ENCODE data around the gene TANC1. TPM values are rescaled to one million over a fixed set of nuclear protein-coding genes. Genes with fewer than 3 reads are reported as not detected.

TANC1 gene
- total and polyA plus RNA-seq, 2 experiments from 2014 or later = 8.2 to 12.1 TPM

DNA sequence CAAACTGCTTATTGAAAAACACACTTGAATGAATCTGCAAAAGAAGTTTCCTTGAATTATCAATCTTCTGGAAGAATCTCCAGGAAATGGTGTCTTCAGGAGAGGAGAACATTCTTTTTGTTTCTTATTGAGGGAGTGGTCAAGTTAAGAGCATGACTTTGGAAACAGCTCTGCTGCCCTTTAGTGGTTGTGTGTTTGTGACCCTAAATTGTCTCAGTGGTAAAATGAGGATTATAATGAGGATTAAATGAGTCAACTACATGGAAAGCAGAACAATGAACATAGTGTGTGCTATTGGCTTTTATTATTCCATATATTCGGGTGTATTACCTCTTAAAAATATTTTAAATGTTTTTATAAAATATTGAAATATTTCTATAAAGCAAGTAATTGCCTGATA lies 44.8 kb upstream of the TANC1 start:
- WGBS, 2 experiments (ENCODE audit: low coverage in 1 of 2, low lambda C conversion rate in 2 of 2, missing lambda C conversion rate in 2 of 2) = 52 to 65% methylated on average over 1 of the region's 1 CpG
- no peak for DNase-seq
- peak overlapping the region; percentile 42 for H2AFZ ChIP-seq
- H3K4me1 ChIP-seq (ENCODE audit: insufficient read depth) = peaks cover 19% of the 10 kb centered on the region
- no peaks in the 10 kb centered on the region for H3K79me2 ChIP-seq (ENCODE audit: insufficient read depth)
- H3F3A ChIP-seq (ENCODE audit: insufficient read depth) = no peaks in the 10 kb centered on the region
- no peaks in the 10 kb centered on the region for H3K27me3 ChIP-seq (replicated peaks; ENCODE audit: insufficient read depth)
- TF ChIP-seq EZH2 (IDR thresholded peaks at IDR 0.05; ENCODE audit: insufficient read depth, poor library complexity, severe bottlenecking) (no peak), EZH2phosphoT487 (IDR thresholded peaks at IDR 0.05; ENCODE audit: insufficient read depth, low read depth) (no peak)
- no peak overlapping the region for H3K4me3 ChIP-seq
- no peak overlapping the region for H3K9ac ChIP-seq
- no peaks in the 10 kb centered on the region for H3K9me3 ChIP-seq (ENCODE audit: low read depth)
- no peaks in the 10 kb centered on the region for H3K9me2 ChIP-seq (ENCODE audit: insufficient read depth)
- peak overlapping the region; percentile 32 for H3K4me2 ChIP-seq (ENCODE audit: unreplicated experiment)
- in situ Hi-C loops (cut with MboI) = no loop called here
- no peaks in the 10 kb centered on the region for H3K36me3 ChIP-seq (ENCODE audit: low read depth)
- no peak overlapping the region for H3K27ac ChIP-seq
- H4K20me1 ChIP-seq (ENCODE audit: insufficient read depth) = no peaks in the 10 kb centered on the region

DNA sequence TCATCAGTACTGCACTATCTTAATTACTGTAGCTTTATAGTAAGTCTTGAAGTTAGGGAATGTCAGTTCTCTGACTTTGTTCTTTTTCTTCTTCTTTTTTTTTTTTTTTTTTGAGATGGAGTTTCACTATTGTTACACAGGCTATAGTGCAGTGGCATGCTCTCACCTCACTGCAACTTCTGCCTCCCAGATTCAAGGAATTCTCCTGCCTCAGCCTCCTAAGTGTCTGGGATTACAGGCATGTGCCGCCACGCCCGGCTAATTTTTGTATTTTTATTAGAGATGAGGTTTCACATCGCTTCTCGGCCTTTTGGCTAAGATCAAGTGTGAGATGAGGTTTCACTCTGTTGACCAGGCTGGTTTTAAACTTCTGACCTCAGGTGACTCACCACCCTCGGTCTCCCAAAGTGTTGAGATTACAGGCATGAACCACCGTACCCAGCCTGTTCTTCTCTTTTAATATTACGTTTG lies 41.9 kb upstream of the TANC1 start:
- 60 to 62% methylated on average over 8 of the region's 8 CpGs for WGBS, 2 experiments (ENCODE audit: low coverage in 1 of 2, low lambda C conversion rate in 2 of 2, missing lambda C conversion rate in 2 of 2)
- in situ Hi-C loops (cut with MboI) = no loop called here
- Histone ChIP-seq H3K9me3 (ENCODE audit: low read depth) (no peaks in the 10 kb centered on the region), H3K27me3 (replicated peaks; ENCODE audit: insufficient read depth) (no peaks in the 10 kb centered on the region), H3K79me2 (ENCODE audit: insufficient read depth) (no peaks in the 10 kb centered on the region), H3K4me3 (no peak overlapping the region), H3K4me1 (ENCODE audit: insufficient read depth) (peaks cover 24% of the 10 kb centered on the region), H3K9ac (0 out of 2 replicates have a peak overlapping the region, but pooled peaks have one; percentile 3), H3K36me3 (ENCODE audit: low read depth) (no peaks in the 10 kb centered on the region), H3F3A (ENCODE audit: insufficient read depth) (no peaks in the 10 kb centered on the region), H3K27ac (no peak overlapping the region), H4K20me1 (ENCODE audit: insufficient read depth) (no peaks in the 10 kb centered on the region), H3K4me2 (ENCODE audit: unreplicated experiment) (peak overlapping the region; percentile 3), H3K9me2 (ENCODE audit: insufficient read depth) (no peaks in the 10 kb centered on the region), H2AFZ (no peak overlapping the region)
- TF ChIP-seq EZH2phosphoT487 (IDR thresholded peaks at IDR 0.05; ENCODE audit: insufficient read depth, low read depth) = no peak
- peak; percentile 67 for DNase-seq

GRCh38 chr2:158928515-158928914 lies 39.9 kb upstream of the TANC1 start:
- Histone ChIP-seq H3K9me3 (ENCODE audit: low read depth) (no peaks in the 10 kb centered on the region), H3K9me2 (ENCODE audit: insufficient read depth) (no peaks in the 10 kb centered on the region), H3K4me3 (no peak overlapping the region), H3K79me2 (ENCODE audit: insufficient read depth) (no peaks in the 10 kb centered on the region), H3K4me1 (ENCODE audit: insufficient read depth) (peaks cover 19% of the 10 kb centered on the region), H3K27ac (no peak overlapping the region), H3K27me3 (replicated peaks; ENCODE audit: insufficient read depth) (no peaks in the 10 kb centered on the region), H3K4me2 (ENCODE audit: unreplicated experiment) (no peak overlapping the region), H3K36me3 (ENCODE audit: low read depth) (no peaks in the 10 kb centered on the region), H3F3A (ENCODE audit: insufficient read depth) (no peaks in the 10 kb centered on the region), H4K20me1 (ENCODE audit: insufficient read depth) (no peaks in the 10 kb centered on the region), H2AFZ (no peak overlapping the region), H3K9ac (no peak overlapping the region)
- 91 to 92% methylated on average over 2 of the region's 2 CpGs for WGBS, 2 experiments (ENCODE audit: low coverage in 1 of 2, low lambda C conversion rate in 2 of 2, missing lambda C conversion rate in 2 of 2)
- no peak for DNase-seq
- no peak for TF ChIP-seq EZH2phosphoT487 (IDR thresholded peaks at IDR 0.05; ENCODE audit: insufficient read depth, low read depth)
- no peak for TF ChIP-seq EZH2 (IDR thresholded peaks at IDR 0.05; ENCODE audit: insufficient read depth, poor library complexity, severe bottlenecking)
- in situ Hi-C loops (cut with MboI) = no loop called here

- Histone ChIP-seq H3K36me3 (ENCODE audit: low read depth) (no peaks in the 10 kb centered on the region), H3K9me2 (ENCODE audit: insufficient read depth) (no peaks in the 10 kb centered on the region), H3K27ac (no peak overlapping the region), H3K4me2 (ENCODE audit: unreplicated experiment) (no peak overlapping the region), H3K4me3 (no peak overlapping the region), H3K79me2 (ENCODE audit: insufficient read depth) (no peaks in the 10 kb centered on the region), H4K20me1 (ENCODE audit: insufficient read depth) (no peaks in the 10 kb centered on the region), H3F3A (ENCODE audit: insufficient read depth) (no peaks in the 10 kb centered on the region), H3K4me1 (ENCODE audit: insufficient read depth) (peaks cover 18% of the 10 kb centered on the region), H2AFZ (no peak overlapping the region), H3K9ac (no peak overlapping the region), H3K9me3 (ENCODE audit: low read depth) (no peaks in the 10 kb centered on the region), H3K27me3 (replicated peaks; ENCODE audit: insufficient read depth) (no peaks in the 10 kb centered on the region)
- in situ Hi-C loops (cut with MboI) = no loop called here
- TF ChIP-seq EZH2phosphoT487 (IDR thresholded peaks at IDR 0.05; ENCODE audit: insufficient read depth, low read depth) (no peak), EZH2 (IDR thresholded peaks at IDR 0.05; ENCODE audit: insufficient read depth, poor library complexity, severe bottlenecking) (no peak)
- DNase-seq = no peak
Measured at GRCh38 chr2:158928965-158929364, 39.5 kb upstream of the TANC1 start.

DNA sequence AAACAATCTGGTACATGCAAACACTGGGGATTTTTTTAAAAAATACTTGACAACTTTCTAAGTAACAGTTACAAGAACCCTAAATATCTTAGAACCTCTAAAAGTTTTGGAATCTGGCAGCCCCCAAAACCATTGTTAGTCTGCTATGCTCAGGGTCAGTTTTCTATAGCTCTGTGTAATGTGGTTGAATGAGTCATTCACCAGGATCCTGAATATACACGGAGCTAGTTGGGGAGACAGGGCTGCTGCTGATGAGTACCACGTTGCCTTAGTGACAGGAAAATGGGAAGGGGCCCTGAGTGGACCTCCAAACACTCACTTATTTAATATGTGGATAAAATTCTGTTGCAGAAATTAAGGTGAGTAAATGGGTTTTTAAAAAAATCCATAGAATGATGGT lies 36.9 kb upstream of the TANC1 start:
- Histone ChIP-seq H2AFZ (no peak overlapping the region), H3K36me3 (ENCODE audit: low read depth) (no peaks in the 10 kb centered on the region), H3K9ac (no peak overlapping the region), H4K20me1 (ENCODE audit: insufficient read depth) (no peaks in the 10 kb centered on the region), H3K79me2 (ENCODE audit: insufficient read depth) (no peaks in the 10 kb centered on the region), H3K9me3 (ENCODE audit: low read depth) (no peaks in the 10 kb centered on the region), H3K4me2 (ENCODE audit: unreplicated experiment) (peak overlapping the region; percentile 0), H3K9me2 (ENCODE audit: insufficient read depth) (no peaks in the 10 kb centered on the region), H3K4me3 (no peak overlapping the region), H3K27ac (no peak overlapping the region; the same call in 1 of the 2 replicates), H3F3A (ENCODE audit: insufficient read depth) (no peaks in the 10 kb centered on the region), H3K4me1 (ENCODE audit: insufficient read depth) (peaks cover 14% of the 10 kb centered on the region), H3K27me3 (replicated peaks; ENCODE audit: insufficient read depth) (no peaks in the 10 kb centered on the region)
- in situ Hi-C loops (cut with MboI) = no loop called here
- 5% methylated on average over 2 of the region's 2 CpGs for WGBS, 2 experiments (ENCODE audit: low coverage in 1 of 2, low lambda C conversion rate in 2 of 2, missing lambda C conversion rate in 2 of 2)
- DNase-seq = peak; percentile 79
- TF ChIP-seq EZH2 (IDR thresholded peaks at IDR 0.05; ENCODE audit: insufficient read depth, poor library complexity, severe bottlenecking) (no peak), EZH2phosphoT487 (IDR thresholded peaks at IDR 0.05; ENCODE audit: insufficient read depth, low read depth) (no peak)

All from GM23248 (cell line).